Brain pericyte (primary cell): ENCODE measurements around the gene FAM185A.
"Not testable (repeated sequence)": the region's sequence is repeated elsewhere in the genome, so short reads cannot be mapped to it uniquely, and the experiment has no call there.

Experiments
- DNase-seq: peaks from one replicate; pipeline ENCODE4 v3.0.0-alpha.2; 2012; ENCODE audit warnings: low read depth, low spot score

Gene FAM185A

DNA sequence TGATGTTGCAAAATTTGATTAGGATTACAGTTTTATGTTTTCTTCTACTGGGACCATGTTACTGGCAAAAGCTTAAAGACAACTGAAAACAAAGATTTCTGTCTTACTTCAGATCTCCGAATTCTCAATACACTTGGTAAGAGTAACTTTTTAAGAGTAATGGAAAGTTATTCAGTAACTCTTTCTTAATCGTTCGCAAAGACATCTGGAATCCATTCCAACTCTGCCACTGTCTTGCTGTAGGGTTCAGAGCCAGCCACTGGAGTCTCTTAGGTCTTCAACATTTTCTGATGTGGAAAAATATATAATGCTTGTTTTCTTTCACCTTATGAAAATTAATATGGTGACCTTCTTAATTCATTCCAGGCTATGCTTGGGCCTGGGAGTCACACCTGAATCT lies 29.9 kb downstream of the FAM185A start:
- not testable (repeated sequence) for DNase-seq

DNA sequence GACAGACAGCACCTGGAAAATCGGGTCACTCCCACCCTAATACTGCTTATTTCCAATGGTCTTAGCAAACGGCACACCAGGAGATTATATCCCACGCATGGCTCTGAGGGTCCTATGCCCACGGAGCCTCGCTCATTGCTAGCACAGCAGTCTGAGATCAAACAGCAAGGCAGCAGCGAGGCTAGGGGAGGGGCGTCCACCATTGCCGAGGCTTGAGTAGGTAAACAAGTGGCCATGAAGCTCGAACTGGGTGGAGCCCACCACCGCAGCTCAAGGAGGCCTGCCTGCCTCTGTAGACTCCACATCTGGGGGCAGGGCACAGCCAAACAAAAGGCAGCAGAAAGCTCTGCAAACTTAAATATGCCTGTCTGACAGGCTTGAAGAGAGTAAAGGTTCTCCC lies 32.1 kb downstream of the FAM185A start:
- not testable (repeated sequence) for DNase-seq

DNA sequence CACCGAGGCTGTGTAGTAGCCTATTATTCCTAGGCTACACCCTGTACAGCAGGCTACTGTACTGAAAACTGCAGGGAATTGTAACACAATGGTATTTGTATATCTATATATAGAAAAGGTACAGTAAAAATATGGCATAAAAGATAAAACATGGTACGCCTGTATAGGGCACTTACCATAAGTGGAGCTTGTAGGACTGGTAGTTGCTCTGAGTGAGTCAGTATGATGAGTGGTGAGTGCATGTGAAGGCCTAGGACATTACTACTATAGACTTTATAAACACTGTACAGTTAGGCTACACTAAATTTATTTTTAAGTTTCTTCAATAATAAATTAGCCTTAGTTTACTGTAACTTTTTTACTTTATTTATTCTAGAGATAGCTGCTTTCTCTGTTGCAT lies 40.0 kb downstream of the FAM185A start:
- not testable (repeated sequence) for DNase-seq

DNA sequence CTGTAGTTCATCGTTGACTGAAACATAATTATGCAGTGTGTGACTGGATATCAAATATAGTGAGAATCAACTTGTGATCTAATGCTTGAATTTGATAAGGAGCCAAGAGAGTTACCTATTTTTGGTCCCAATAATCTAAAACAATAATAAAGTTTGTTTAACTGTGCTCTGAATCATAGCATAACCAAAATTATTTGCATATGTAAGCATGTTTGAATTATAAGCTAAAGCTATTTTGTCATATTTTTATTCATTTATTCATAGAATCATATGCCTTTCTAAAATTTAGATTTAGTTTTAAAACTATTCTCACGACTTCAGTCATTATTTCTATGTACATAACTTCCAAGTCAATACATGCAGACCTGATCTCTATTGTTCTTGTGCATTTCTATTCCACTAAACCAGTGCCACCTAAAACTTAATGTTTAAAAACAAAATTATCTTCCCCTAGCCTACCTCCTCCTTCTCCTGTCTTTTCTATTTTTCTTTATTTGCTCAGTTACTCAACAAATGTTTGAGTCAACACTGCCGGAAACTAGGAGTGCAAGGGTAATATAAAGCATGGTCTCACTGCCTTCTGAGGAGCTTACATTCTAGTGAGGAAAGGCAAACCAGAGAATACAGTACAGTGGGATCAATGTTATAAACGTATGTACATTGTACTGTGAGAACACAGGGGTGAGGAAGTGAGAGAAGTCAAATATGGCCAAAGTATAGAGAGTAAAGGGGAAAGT lies 41.7 kb downstream of the FAM185A start:
- not testable (repeated sequence) for DNase-seq

DNA sequence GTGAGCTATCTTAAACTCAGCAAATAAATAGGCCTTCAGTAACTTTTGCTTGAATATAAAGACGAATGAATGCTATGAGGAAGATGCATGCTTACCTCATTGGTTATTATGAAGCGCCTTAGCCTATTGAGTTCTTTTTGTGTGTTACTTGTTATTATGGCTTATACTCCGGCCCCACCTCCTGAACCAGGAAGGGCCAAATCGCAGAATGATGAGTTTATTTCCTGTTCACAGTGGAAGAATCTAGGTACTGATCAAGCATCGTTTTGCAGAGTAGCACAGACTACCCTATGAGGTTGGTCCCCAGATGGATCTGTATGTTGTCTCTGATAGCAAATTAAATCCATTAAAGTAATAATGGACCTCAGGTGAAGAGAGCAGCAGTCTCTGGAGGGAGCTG lies 42.6 kb downstream of the FAM185A start:
- not testable (repeated sequence) for DNase-seq

DNA sequence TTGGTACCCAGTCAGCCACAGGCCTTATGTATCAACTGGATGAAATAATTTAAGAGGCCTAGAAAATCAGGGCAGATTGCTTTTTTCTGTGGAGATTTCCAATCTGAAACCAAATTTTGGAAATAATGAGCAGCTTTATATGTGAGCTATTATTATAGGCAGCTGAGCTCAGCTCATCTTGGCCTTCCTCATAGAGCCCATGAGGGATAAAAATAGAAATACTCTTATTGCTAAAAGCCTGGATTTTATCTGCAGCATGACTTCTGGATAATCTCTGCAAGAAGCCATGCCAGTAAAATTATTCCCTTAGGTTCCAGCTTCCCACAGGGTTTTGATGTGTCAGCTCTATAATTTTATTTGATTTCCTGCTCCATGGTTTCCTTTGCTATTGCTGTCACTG lies 43.0 kb downstream of the FAM185A start:
- not testable (repeated sequence) for DNase-seq

DNA sequence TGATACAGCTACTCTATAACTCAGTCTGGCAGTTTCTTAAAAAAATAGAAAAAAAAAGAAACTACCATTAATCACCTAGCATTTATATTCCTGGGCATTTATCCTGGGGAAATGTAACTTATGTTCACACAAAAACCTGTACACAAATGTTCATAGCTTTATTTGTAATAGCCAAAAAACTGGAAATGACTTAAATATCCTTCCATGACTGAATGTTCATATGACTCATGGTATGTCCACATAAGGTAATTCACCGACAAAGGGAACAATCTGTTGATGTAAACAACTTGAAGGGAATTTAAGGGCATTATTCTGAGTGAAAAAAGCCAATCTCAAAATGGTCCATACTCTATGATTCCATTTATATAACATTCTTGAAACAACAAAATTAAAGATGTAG lies 45.8 kb downstream of the FAM185A start:
- not testable (repeated sequence) for DNase-seq

DNA sequence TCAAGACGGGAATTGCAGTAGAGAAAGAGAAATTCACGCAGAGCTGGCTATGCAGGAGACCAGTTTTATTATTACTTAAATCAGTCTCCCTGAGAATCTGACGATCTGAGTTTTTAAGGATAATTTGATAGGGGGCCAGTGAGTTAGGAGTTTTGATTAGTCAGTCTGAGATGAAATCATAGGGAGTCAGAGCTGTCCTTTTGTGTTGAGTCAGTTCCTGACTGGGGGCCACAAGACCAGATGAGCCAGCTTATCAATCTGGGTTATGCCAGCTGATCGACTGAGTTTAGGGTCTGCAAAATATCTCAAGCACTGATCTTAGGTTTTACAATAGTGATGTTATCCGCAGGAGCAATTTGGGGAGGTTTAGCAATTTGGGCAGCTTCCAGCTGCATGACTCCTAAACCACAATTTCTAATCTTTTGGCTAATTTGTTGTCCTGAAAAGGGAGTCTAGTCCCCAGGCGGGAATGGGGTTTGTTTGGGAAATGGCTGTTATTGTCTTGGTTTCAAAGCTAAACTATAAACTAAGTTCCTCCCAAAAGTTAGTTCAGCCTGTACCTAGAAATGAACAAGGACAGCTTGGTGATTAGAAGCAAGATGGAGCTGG lies 47.3 kb downstream of the FAM185A start:
- DNase-seq, result not testable (repeated sequence)

DNA sequence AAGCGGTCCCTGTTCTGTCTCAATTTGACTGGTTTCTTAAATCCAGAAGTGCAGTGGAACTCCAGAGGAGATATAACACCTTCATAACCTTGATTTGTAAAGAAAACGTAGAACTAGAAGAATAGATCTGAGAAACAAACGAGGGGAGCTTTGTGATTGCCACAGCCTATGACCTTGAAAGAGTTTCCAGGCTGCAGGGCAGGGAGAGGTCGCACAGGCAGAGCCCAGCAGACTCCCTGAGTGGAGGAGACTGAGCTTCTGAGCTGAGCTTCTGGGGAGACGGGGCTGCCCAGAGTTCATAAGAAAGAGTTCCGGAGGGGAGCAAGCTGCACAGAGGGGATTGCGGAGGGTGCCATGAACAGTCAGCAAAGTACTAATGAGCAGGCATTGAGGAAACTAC lies 57.8 kb downstream of the FAM185A start:
- DNase-seq, result no peak

DNA sequence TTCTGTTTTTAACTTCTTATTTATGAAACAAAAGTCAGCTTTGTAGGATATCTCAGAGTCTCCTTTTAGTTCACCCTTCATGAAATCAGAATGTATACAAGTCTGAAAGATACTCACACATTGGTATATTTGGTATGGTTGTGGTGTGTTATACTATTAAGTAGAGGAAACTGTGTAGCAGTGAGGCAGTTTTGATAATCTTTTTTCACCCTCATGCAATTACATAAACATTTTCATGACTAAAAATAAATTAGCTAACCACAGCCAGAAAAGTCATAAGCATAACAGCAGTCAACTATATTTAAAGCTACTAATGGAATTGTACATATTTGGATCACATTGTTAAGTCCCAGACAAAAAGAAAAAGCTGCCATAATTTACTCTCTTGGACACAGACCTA lies 62.1 kb downstream of the FAM185A start:
- no peak for DNase-seq

DNA sequence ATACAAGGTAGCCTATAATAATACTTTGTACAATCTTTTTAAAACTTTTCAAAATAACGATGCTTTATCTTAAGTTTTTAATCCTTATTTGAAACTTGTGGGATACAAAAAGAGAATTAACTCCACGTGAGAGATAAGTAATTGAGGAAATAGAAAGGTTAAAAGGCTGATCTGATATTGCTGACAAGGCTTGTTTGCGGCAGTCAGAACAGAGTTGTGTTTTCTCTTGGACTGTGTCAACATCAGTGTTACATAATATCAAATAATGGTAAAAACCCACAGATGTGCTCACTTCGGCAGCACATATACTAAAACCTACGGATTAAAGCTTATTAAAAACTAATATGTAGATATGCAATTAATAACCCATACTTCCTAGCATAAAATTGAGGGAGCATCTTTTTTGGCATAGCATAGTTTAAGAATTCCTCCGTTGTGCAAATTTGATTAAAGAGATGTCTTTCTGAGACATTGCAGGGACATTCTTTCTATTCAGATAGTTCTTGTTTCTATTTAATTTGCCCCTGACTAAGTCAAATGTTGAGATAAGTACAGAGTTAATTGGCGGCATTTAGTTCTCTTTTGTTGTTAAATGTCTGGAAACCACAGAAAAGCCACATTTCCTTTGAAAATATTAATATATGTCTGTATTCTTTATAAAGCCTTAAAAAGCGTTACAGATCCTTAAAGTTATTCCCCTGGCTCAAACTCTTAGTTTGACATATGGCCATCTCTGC lies 63.3 kb downstream of the FAM185A start:
- no peak for DNase-seq

DNA sequence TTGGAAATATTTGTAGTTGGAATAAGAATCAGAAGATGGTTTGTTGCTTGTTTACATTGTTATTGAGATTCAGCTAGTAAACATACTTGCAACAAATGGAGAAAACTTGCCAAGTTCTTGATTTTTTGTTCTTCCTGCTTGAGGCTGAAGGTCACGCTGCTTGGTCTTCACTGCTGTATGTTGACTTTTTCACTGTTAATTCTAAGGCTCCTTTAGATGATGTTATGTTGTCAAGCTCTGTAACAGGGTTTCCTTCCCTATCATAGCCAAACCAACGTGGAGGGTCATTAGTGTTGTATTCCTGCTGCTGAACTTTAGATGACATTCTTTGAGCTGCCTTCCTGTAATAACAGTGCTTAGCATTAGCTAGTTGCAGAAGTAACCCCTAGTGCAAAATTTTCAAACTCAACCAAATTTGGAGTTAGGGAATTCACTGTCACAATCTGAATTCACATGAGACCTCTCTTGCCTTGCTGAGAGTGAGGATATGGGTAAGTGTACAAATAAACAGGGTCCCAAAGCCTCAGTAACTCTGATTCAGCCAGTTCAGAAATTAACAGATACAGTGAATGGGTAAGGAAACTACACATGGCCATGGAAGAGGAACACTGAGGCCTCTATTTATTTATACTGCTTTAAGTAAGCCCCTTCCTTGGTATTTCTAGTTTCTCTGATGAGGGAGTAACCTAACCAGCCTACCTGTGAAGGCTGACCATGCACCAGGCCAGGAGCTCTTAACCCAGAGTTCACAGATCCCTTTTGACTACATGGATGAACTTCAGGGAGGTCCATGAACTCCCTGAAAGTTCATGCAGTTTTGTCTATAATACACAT lies 64.6 kb downstream of the FAM185A start:
- no peak for DNase-seq

DNA sequence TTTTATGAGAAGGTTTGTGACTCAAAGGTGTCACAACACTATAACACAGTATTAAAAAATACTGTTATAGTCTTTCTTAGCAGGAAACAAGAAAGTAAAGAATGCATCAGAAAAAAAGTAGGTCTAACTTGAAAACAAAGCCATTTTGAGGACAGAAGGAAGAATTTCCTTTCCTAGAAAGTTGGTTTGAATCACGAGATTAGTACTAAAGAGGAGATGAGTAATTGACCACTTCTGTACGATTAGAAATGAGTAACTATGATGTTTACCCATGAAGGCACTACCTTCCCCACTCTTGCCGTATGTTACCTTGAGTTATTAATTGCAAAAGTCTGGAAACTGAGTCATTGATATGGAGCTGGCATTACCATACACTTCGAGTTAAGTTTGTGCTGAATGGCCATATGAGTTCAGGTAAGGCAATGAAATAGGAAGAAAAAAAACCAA lies 65.2 kb downstream of the FAM185A start:
- no peak for DNase-seq

DNA sequence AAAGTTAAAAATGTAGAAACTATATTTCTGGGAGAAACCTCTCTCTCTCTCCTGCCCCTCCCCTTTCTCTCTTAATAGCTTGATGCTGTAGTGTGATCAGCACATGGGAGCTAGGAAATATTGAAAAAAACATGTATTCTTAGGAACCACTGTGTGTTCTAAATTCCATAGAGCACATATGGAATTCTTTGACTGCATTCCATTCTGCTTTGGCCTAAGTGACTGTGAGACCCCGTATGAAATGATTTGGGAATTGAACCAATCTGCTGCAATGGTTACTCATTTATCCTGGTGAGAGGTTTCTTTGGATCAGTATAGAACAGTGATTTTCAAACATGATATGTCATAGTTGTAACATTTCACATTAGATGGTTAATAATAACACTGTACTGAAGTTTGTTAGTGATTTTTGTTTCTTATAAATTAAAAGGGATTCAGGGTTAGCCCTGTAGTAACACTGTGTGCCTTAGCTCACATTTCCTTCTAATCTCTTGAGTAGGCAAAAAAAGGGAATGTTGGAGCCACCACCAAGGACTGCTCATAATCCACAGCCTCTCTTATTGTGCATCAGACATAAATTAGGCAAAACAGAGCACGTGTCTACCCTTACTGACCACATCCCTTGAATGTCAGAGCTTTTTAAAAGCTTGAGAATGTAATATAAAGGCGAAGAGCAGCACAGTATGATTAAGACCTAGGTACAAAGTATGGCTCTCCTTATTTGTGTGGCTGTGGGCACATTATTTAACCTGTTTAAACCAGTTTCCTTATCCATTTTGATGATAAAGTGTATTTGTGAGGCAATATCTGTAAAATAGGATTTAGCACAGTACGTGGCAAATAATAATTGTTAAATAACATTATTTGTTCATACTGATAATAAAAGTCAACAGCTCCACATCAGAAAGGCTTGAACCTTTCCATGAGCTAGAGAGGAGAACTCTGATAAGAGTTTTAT lies 69.1 kb downstream of the FAM185A start:
- DNase-seq, result no peak

DNA sequence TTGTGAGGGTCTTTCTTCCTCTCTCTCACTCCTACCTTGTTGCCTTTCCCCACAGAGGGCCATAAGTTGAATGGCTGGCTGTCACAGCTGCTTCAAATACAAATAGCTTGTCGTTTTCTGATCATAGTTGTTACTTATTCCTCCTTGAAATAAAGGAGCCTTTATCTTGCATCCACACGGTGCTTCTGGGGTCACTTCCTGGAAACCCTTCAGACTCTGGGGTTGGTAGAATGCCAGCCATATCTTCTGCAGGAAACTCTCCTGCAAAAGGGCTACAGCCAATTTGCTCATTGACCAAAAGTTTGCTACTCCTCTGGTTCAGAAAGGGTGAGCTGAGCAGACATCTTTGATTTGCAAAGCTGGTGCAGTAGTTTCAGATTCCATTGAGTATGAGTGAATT lies 70.4 kb downstream of the FAM185A start:
- no peak for DNase-seq

DNA sequence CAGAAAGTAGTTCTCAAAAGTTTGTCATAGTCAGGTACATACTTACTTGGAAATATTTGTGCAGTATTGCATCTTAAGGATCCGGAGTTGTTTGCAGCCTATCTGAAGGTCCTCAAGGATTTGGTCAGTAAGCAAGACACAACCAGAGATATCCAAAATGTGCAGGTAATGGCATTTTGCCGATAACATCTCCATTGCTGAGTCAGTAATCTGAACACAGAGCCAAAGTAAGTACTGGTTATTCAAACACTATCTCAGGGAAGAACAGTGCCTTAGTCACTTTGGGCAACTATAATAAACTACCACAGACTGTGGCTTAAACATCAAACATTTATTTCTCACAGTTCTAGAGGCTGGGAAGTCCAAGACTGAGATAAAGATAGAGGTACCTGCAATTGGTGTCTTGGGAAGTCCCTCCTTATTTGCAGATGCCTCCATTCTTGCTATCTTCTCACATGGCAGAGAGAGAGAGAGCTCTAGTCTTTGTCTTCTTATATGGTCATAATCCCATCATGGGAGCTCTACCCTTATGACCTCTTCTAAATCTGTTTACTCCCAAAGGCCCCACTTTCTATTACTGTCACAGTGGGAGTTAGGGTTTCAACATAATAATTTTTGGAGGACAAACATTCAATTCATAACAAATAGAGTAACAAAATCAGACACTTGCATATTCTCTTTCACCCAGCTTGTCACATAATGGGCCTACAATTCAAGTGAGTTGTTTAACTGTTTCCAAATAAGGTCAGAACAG lies 73.4 kb downstream of the FAM185A start:
- DNase-seq, result no peak

DNA sequence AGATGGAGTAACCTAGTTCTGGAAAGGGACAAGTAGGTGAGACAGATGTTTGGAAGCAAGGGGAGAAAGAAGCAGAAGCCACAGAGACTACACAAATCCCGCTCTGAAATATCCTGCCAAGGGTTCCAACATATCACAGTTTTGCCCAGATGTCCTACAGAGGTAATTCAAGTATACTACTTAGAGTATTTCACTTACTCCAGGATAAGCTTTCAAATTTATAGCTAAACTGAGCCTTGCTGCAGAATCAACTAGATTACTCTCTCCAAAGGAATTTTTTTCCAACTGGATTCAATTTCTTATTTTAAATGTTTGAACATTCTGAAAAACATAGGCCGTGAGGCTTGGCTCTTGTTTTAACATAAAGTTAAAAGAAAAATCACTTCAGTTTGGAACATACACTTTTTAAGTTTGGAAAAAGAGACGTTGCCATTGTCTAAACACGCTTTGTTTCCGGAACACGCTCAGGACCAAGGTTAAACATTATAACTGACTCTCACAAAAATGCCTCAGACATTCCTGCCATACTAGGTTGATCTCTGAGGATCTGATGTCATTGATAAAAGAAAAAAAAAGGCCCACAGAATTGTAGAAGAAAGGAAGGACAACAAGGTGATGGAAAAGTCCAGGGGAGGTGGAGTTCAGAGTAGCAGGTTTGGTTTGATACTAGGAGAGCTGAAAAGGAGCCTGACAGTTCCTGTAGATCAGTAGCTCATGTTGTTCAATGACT lies 74.8 kb downstream of the FAM185A start:
- no peak for DNase-seq

DNA sequence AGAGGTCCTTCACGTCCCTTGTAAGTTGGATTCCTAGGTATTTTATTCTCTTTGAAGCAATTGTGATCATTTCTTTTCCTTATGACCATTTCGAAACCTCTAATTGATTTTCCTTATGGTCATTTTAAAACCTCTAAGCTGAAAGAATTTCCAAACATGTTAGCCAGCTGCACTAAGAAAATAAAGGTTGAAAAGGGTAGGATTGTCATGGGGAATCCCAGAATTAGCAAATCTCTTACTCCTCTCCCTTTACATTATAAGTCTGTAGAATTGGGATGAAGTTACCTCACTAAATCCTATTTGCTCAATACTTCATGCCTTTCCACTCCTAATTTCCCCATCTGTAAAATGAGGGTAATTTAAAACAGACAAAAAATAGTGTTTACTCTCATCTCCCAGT lies 79.5 kb downstream of the FAM185A start:
- no peak for DNase-seq

DNA sequence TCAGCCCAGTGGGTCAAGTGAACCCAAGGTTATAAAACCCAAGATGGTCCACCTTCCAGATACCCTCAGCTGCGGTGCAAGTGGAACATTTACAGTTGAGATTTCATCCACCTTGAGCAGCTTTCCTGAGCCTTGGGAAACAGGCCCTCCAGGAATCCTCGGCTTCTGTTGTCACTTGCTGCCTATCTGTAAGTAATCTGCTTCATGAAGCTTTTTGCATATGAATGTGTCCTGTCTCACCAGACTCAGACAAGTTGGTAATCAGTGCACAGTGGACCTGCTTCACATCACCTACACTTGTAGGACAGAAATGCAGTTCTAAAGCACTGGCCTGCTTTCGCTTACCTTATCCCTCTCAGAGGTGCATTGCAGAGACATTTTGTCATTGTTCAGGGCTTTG lies 80.3 kb downstream of the FAM185A start:
- DNase-seq, result no peak
